NCI-H187 (cell line): Measurements from ENCODE around the gene KRTAP7-1.
A peak's percentile ranks its signal among the peaks of the same experiment; 100 is the strongest.

ENCODE experiments used
- DNase-seq, 2 experiments: peaks; one replicate each; lab custom pipeline; 2025; lab: John Stamatoyannopoulos, UW

KRTAP7-1 gene, protein sequence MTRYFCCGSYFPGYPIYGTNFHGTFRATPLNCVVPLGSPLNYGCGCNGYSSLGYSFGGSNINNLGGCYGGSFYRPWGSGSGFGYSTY

DNA sequence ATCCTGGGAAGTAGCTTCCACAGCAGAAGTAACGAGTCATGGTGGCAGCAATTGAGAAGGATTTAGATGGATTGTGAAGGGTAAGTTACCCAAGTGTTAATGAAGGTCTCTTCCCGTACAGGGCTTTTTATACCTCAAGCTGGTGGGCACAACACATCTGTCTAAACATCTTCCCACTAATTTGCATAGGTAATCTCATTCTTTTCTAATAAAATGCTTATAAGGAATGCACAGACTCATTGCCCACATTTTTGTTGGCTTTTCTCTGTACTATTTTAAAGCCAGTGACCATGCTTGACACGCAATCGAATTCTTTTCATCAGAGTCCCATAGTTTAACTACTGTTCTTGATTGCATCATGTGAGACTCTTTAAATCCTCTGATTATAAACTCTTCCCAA, at the start of gene KRTAP7-1:
TSS of gene KRTAP7-1 (minus strand) at position 101 of the 400 bp plus-strand sequence. CDS start at position 40, 61 bp downstream.
- no peak for DNase-seq

DNA sequence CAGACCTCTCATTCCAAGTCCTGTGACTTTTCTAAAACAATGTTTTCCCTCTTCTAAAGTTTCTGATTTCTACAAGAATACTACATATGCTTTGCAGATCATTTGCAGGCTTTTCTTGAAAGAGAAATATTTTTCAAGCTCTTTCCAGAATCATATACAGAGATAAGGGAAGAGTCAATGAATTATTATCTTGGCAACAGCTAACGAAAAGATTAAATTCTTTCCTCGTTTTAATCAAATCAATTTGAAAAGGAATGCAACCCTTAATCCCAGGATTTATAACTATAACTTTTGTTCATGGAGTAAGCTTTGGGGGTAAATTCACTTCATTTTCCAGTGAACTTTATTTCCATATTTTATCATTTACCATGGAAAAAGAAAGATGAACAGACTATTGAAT, 45.0 kb upstream of the KRTAP7-1 start:
- DNase-seq = no peak

DNA sequence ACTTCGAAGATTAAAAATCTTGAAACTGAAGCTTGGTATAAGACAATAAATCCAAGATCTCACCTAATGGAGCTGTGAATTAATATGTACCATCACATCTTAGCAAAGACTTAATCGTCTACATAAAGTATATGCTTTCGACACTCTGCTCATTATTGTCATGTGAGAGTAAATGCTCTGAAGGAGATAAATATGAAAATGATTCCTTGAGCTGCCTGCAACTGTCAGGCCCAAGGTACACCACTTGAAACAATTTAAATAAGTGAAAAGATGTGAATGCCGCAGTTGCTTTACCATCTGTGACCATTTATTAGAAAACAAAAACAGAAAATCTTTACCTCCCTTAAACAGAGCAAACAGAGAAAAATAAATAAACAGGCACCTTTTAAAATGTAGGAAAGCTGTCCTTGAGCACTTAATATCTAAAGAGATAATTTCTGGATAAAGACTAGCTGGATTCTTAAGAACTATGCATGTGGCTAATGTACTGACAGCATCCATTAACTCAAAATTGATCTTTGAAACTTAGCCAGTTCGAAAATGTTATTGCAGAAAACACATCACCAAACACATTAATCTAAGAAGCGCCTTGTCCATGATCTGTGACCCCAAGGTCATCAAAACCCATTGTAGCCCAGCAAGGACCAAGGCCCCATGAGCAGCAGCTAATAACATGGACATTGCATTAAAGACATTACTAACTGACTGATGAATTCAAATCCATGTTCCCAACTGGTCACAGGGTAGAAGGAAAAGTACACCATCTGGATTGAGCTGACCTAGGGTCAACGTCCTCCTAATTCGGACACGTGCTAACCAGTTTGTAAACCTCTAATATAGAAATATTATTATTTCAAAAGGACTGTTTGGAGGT, 18.3 kb upstream of the KRTAP7-1 start:
- no peak for DNase-seq

DNA sequence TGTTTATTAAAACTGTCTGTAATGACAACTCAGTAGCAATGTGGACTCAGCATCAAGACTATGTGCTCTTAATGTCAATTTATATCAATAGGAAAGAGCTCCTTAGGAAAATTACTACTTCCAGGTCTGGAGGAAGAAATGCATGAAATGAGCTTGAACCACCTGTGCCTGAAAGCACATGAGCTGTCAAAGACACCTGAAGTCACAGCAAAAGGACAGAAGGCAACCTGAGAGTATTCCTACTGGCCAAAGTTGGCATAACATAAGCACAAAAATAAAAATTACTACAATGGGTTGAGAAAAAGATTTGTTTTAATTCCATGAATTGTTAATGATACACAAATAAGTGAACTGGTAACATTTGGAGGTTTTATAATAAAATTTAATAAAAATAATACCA, 13.4 kb upstream of the KRTAP7-1 start:
- no peak for DNase-seq

DNA sequence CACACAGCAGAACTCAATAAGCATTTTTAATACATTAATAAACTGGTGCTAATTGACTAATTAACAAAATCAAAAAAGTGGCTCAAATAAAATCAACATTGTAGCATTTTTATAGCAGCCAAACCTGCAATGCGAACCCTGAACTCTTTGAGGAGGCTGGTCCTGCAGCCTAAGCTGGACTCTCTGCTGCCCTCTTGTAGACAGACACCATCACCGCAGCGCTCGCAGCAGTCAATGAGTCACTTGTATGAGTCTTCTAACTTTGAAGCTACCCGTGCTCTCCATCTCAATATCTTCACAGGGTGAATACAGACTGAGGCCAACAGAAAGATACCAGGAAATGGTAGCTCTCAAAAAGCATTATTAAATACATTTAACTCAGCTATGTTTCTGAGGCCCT, 9.7 kb upstream of the KRTAP7-1 start:
- DNase-seq = no peak

DNA sequence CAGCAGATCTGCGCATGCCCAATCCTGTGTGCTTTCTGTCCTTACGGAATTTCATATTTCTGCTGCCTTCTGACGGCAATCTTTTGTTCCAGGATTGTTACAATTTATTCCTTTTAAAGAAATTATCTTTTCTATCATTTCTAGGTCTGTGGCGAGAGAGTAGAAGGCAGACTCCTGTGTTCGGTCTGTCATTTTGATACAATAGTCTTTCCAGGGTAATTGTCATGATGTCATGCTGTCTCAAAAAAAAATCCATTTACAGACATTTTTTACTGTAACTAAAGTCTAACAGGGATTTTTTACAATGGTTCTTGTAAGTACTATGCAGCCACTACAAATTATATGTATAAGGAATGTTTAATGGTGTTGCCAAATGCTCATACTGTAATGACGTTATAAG, 9.0 kb upstream of the KRTAP7-1 start:
- DNase-seq = no peak

DNA sequence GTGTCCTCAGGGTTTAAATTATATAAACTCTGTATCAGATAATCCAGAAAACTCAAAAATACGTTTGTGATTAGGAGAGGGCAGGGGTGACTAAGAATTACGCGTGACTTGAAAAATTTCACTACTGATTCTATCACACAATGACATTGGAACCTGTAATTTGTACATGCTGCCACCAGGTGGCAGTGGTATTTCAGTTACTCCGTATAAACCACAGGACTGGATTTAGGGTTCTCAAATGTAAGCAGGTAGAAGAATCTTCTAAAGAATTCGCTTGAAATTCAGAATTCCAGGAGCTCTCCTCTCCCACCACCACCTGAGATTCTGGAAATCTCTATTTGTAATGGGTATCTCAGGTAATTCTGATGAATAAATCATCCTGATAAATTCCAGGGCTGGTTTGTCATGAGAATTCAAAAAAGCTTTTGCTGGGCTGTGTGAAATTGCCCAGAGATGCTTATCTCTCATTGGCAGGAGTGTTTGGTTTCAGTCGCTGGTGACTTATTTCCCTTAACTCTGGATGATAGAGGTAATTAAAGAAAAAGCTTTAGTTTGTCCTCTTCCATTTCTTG, 1.7 kb upstream of the KRTAP7-1 start:
- DNase-seq = peak in 1 of 2 experiments; percentile 1

DNA sequence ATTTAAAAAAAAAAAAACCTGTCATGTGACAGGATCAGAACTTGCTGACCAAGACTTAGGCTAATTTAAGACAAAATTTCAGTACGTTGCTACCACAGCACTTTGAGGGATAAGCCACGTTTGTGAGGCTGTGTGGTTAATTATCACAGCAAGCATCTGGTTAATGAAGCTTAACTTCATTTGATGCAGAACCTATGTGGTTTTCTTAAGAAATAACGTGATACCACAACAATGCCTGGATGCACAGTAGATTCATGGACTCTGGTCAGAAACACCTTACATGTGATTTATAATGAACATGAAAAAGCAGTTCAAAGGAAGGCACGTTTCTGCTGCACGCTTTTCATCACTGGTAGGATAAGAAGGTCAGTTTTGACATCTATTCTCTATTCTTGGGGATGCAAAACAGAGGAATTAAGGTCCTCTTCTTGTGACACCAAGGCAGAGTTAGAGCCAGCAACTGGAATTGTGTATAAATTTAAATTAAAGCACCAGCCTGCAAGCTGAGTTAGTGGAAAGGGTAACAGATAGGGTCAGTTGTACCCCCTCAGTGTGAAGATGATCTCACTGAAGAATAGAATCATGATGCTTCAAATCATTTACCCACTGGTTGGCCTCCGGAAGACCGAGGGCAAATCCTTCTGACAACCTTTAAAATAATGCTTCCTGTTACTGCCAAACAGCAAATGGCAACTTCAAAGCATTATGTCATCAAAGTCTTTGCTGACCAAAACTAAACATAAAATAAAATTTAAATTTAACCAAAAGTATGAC, 10.5 kb downstream of the KRTAP7-1 start:
- DNase-seq = no peak

DNA sequence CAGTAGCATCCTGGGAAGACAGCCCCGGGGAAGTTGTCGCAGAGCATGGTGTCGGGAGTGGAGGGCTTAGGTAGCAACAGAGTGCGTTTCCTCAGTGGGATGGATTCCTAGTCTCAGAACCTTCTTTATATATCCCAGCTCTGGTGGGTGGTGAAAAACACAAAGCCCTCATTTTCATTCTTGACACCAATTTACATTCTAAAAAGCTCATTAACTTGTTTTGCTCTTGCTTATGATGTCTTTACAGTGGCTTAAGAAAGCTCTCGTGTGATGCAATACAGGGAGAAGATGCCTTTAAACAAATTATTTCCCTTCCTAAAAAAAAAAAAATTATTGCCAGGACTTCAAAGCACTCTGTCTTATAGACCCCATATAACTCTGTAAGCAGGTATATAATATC, 16.4 kb downstream of the KRTAP7-1 start, which contains the start of gene KRTAP8-1:
TSS of gene KRTAP8-1 (minus strand) at position 101 of the 400 bp plus-strand sequence. CDS start at position 47, 54 bp downstream.
- DNase-seq = no peak

DNA sequence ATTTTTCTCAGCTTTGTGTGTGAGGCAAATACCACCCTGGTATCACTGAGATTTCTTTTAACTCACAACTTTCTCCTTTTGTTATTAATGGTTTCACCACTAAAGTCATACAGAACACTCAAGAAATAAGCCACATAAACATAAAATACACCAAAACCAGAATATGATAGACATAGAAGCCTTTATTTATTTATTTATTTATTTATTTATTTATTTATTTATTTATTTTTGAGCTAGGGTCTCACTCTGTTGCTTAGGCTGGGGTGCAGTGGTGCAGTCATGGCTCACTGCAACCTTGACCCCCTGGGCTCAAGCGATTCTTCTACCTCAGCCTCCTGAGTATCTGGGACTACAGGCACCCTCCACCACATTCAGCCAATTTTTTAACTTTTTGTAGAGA, 29.0 kb downstream of the KRTAP7-1 start:
- no peak for DNase-seq

DNA sequence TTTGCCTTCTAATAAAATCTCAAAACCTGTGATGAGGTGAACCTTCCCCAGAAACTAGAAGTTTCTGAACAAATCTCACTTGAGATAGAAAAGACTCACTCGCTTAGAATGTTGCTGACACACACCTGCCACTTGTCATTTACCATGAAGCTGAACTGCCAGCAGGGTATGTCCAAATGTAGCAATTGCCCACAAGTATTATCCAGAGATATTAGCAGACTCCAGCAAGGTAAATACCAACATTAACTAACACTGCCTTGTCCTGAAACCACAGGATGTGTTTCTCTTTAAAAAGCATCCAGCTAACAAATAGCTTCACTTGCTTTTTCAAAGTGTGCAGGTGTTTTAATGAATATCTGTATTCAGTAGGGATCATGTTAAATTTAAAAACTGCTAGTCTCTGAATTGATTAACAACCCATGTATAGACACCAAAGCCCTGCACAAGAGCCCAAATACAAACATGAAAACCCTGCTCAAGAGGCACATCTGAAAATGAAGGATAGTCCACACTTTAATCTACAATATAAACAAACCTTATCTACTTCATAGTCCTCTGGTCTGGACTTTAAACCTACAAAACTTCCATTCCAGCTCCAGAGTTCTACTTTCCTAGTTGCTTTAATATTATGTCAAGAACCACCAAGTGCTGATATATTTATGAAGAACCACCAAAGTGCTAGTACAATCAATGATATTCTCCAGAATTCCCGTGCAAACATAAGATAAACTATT, 35.8 kb downstream of the KRTAP7-1 start:
- no peak for DNase-seq

DNA sequence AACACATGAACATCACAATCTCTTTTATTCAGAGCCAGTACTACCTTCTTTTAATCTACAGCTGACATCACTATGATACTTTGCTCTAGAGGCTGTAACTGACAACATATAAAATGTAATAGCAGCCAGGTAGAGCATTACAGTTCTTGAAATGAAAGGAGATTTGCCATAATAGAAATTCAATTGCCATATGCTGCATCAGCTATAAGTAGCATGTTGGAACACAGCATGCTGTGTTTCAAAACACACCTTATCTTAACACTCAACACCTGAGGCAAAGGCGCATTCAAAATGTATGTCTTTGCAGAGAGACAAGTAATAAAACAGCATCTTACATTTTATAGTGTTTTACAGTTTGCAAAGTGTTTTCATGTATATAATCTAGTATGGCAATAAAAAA, 50.3 kb downstream of the KRTAP7-1 start:
- DNase-seq = no peak
